T-helper 17 cell (primary cell): ENCODE results near the gene SPATA32. TPM values are rescaled to one million over a fixed set of nuclear protein-coding genes. Genes with fewer than 3 reads are reported as not detected.
"Not testable (repeated sequence)": the region's sequence is repeated elsewhere in the genome, so short reads cannot be mapped to it uniquely, and the experiment has no call there.

ENCODE experiments used
- ATAC-seq: fragments of 150-1000 bp; cut with Tn5 transposase; 2 replicates; pipeline ENCODE4 v1.10.0; 2021; ENCODE audit warnings: mild to moderate bottlenecking, moderate library complexity
- DNase-seq, 3 donors: peaks; one replicate each; pipeline versions ENCODE4 v3.0.0 to v3.0.0-alpha.2; 2020 to 2021
- H3K9me3 ChIP-seq: one replicate; pipeline ENCODE4 v1.7.0; 2013; ENCODE audit warnings: low read length, mild to moderate bottlenecking; ENCODE audit not compliant: control insufficient read depth, poor library complexity, severe bottlenecking
- H3K27ac Mint-ChIP-seq: one replicate; pipeline ENCODE4 v1.8.0; 2022; ENCODE audit warnings: mild to moderate bottlenecking, moderate library complexity, mixed read lengths
- H3K27me3 Mint-ChIP-seq: one replicate; pipeline ENCODE4 v1.8.0; 2022; ENCODE audit warnings: mixed read lengths
- H3K36me3 Mint-ChIP-seq: one replicate; pipeline ENCODE4 v1.8.0; 2022; ENCODE audit warnings: low read depth, mixed read lengths
- H3K4me1 Mint-ChIP-seq: one replicate; pipeline ENCODE4 v1.8.0; 2022; ENCODE audit warnings: mild to moderate bottlenecking, mixed read lengths
- H3K4me3 Mint-ChIP-seq: one replicate; pipeline ENCODE4 v1.8.0; 2022; ENCODE audit warnings: mild to moderate bottlenecking, moderate library complexity, mixed read lengths
- total RNA-seq, 4 donors: library from RNA in 2 of 4; stranded (reverse) in 2 of 4; gene quantifications; one replicate each; pipeline ENCODE4 v1.2.3 and lab custom pipeline; 2022 to 2026

Gene SPATA32
- total RNA-seq: under 1 TPM in 1 of 2 donors, not detected in 1; 0.17 TPM
- total RNA-seq (lab: John Stamatoyannopoulos, UW): 0.23 to 1.0 reads per million in 2 donors

GRCh38 chr17:45261577-45262515 is at the start of gene SPATA32:
Gene SPATA32 (minus strand): TSS chr17:45262094. CDS start chr17:45262016, 78 bp downstream.
- Mint-ChIP-seq H3K4me3 (peak within 1 kb of the TSS; percentile 86), H3K27ac (peak within 1 kb of the TSS; percentile 70), H3K27me3 (no peaks in the 10 kb centered on the region), H3K36me3 (no peaks in the 10 kb centered on the region), H3K4me1 (peaks cover 33% of the 10 kb centered on the region)
- peak; percentile 86 for ATAC-seq
- DNase-seq: peak; percentile 45 to 47 (median 46)
- no peaks in the 10 kb centered on the region for H3K9me3 ChIP-seq

GRCh38 chr17:45311401-45311759 is 49.5 kb upstream of the SPATA32 start:
- Mint-ChIP-seq H3K27ac (peak overlapping the region; percentile 98), H3K36me3 (peaks cover 5% of the 10 kb centered on the region), H3K4me1 (peaks cover 75% of the 10 kb centered on the region), H3K27me3 (no peaks in the 10 kb centered on the region), H3K4me3 (peak overlapping the region; percentile 87)
- ATAC-seq (no peak), DNase-seq (no peak)
- H3K9me3 ChIP-seq: no peaks in the 10 kb centered on the region

- DNase-seq (no peak), ATAC-seq (no peak)
- peak overlapping the region; percentile 87 for H3K4me3 Mint-ChIP-seq
- peaks cover 4% of the 10 kb centered on the region for H3K36me3 Mint-ChIP-seq
- H3K27ac Mint-ChIP-seq: peak overlapping the region; percentile 98
- H3K9me3 ChIP-seq: no peaks in the 10 kb centered on the region
- H3K27me3 Mint-ChIP-seq: no peaks in the 10 kb centered on the region
- H3K4me1 Mint-ChIP-seq: peaks cover 73% of the 10 kb centered on the region
Observed at GRCh38 chr17:45310380-45311324, 48.8 kb upstream of the SPATA32 start.

- no peaks in the 10 kb centered on the region for H3K27me3 Mint-ChIP-seq
- ATAC-seq (no peak), DNase-seq (no peak)
- H3K36me3 Mint-ChIP-seq: no peaks in the 10 kb centered on the region
- no peaks in the 10 kb centered on the region for H3K9me3 ChIP-seq
- H3K27ac Mint-ChIP-seq: no peak overlapping the region
- no peak overlapping the region for H3K4me3 Mint-ChIP-seq
- peaks cover 61% of the 10 kb centered on the region for H3K4me1 Mint-ChIP-seq
Observed at GRCh38 chr17:45309400-45309799, 47.5 kb upstream of the SPATA32 start.

- peaks cover 61% of the 10 kb centered on the region for H3K4me1 Mint-ChIP-seq
- H3K27ac Mint-ChIP-seq: no peak overlapping the region
- H3K9me3 ChIP-seq: no peaks in the 10 kb centered on the region
- H3K27me3 Mint-ChIP-seq: no peaks in the 10 kb centered on the region
- H3K36me3 Mint-ChIP-seq: no peaks in the 10 kb centered on the region
- DNase-seq (no peak), ATAC-seq (no peak)
- no peak overlapping the region for H3K4me3 Mint-ChIP-seq
Observed at GRCh38 chr17:45308840-45309239, 46.9 kb upstream of the SPATA32 start.

- Mint-ChIP-seq H3K27me3 (no peaks in the 10 kb centered on the region), H3K4me3 (peak overlapping the region; percentile 56), H3K36me3 (no peaks in the 10 kb centered on the region), H3K27ac (peak overlapping the region; percentile 92), H3K4me1 (peaks cover 57% of the 10 kb centered on the region)
- no peak for ATAC-seq
- no peaks in the 10 kb centered on the region for H3K9me3 ChIP-seq
- no peak for DNase-seq
Observed at GRCh38 chr17:45308016-45308365, 46.1 kb upstream of the SPATA32 start.

- DNase-seq (no peak), ATAC-seq (peak; percentile 70)
- Mint-ChIP-seq H3K27ac (peak overlapping the region; percentile 92), H3K4me1 (peaks cover 57% of the 10 kb centered on the region), H3K27me3 (no peaks in the 10 kb centered on the region), H3K36me3 (no peaks in the 10 kb centered on the region), H3K4me3 (peak overlapping the region; percentile 56)
- no peaks in the 10 kb centered on the region for H3K9me3 ChIP-seq
Observed at GRCh38 chr17:45307290-45308015, 45.6 kb upstream of the SPATA32 start.

GRCh38 chr17:45306623-45307022 is 44.7 kb upstream of the SPATA32 start:
- Mint-ChIP-seq H3K4me1 (peaks cover 56% of the 10 kb centered on the region), H3K27ac (peak overlapping the region; percentile 92), H3K4me3 (peak overlapping the region; percentile 36), H3K36me3 (no peaks in the 10 kb centered on the region), H3K27me3 (no peaks in the 10 kb centered on the region)
- DNase-seq (no peak), ATAC-seq (no peak)
- no peaks in the 10 kb centered on the region for H3K9me3 ChIP-seq

- Mint-ChIP-seq H3K4me1 (peaks cover 53% of the 10 kb centered on the region), H3K27me3 (no peaks in the 10 kb centered on the region), H3K36me3 (no peaks in the 10 kb centered on the region), H3K4me3 (no peak overlapping the region), H3K27ac (peak overlapping the region; percentile 92)
- DNase-seq (no peak), ATAC-seq (no peak)
- no peaks in the 10 kb centered on the region for H3K9me3 ChIP-seq
Observed at GRCh38 chr17:45306094-45306493, 44.2 kb upstream of the SPATA32 start.

- no peak for DNase-seq
- no peaks in the 10 kb centered on the region for H3K9me3 ChIP-seq
- peak overlapping the region; percentile 92 for H3K27ac Mint-ChIP-seq
- H3K27me3 Mint-ChIP-seq: no peaks in the 10 kb centered on the region
- no peak overlapping the region for H3K4me3 Mint-ChIP-seq
- peaks cover under 1% of the 10 kb centered on the region for H3K36me3 Mint-ChIP-seq
- peaks cover 52% of the 10 kb centered on the region for H3K4me1 Mint-ChIP-seq
- ATAC-seq: no peak
Observed at GRCh38 chr17:45305530-45306087, 43.7 kb upstream of the SPATA32 start.

GRCh38 chr17:45302649-45303173 is 40.8 kb upstream of the SPATA32 start:
- Mint-ChIP-seq H3K4me1 (peaks cover 56% of the 10 kb centered on the region), H3K27me3 (no peaks in the 10 kb centered on the region), H3K4me3 (peak overlapping the region; percentile 49), H3K27ac (peak overlapping the region; percentile 86), H3K36me3 (peaks cover 5% of the 10 kb centered on the region)
- DNase-seq (no peak), ATAC-seq (peak; percentile 45)
- H3K9me3 ChIP-seq: no peaks in the 10 kb centered on the region

- Mint-ChIP-seq H3K4me1 (peaks cover 54% of the 10 kb centered on the region), H3K27ac (peak overlapping the region; percentile 86)
- H3K27me3 Mint-ChIP-seq, H3K9me3 ChIP-seq, H3K4me3 Mint-ChIP-seq, ATAC-seq, DNase-seq, H3K36me3 Mint-ChIP-seq: not testable (repeated sequence)
Observed at GRCh38 chr17:45302220-45302619, 40.3 kb upstream of the SPATA32 start.
